ENCODE data around the gene TUBB4B.

GRCh38 chr9:137242269-137243203, 1.4 kb downstream of the TUBB4B start:
- TF ChIP-seq CTCF (conservative IDR thresholded peaks at IDR 0.05; ENCODE audit: low read depth, low read length) (no peak), EZH2phosphoT487 (IDR thresholded peaks at IDR 0.05; ENCODE audit: borderline replicate concordance, low read length) (no peak), EZH2 (IDR thresholded peaks at IDR 0.05; ENCODE audit: low read length, unreplicated experiment) (no peak)

All from PC-3 (cell line).